A673 (cell line): Measurements from ENCODE around the gene LTBP2. TPM values are rescaled to one million over a fixed set of nuclear protein-coding genes. Genes with fewer than 3 reads are reported as not detected.

Experiments used
- BruUV-seq: library from RNA; stranded (reverse); fragments of 400-500 nt; replicated peaks from 2 replicates; lab custom pipeline; 2021; lab: Mats Ljungman, UMichigan
- CTCF ChIA-PET: fragments of 300-600 bp; sonication (Branson Sonifier 250); formaldehyde crosslinking; loops from one replicate; lab custom pipeline; 2022; ENCODE audit warnings: antibody characterized with exemption; lab: Charles Lee
- POLR2A ChIA-PET: fragments of 300-600 bp; sonication (Branson Sonifier 250); formaldehyde crosslinking; loops from one replicate; lab custom pipeline; 2022; ENCODE audit warnings: antibody characterized with exemption; ENCODE audit not compliant: low non-redundant PET; lab: Charles Lee
- DNase-seq: peaks from one replicate; pipeline ENCODE4 v3.0.0-alpha.2; 2015; ENCODE audit warnings: low spot score
- H3K27ac ChIP-seq: fragments of 200-600 bp; sonication (generic); 2 replicates; pipeline ENCODE4 v1.5.1; 2016; ENCODE audit warnings: mixed run types, low read depth, mild to moderate bottlenecking, mixed read lengths, antibody characterized with exemption, low read length; ENCODE audit not compliant: poor library complexity, severe bottlenecking
- H3K27me3 ChIP-seq: fragments of 200-600 bp; sonication (generic); replicated peaks from 2 replicates; pipeline ENCODE4 v1.6.1; 2017; ENCODE audit warnings: mixed run types, low read depth, mild to moderate bottlenecking, mixed read lengths, antibody characterized with exemption, low read length; ENCODE audit not compliant: insufficient read depth, poor library complexity
- H3K36me3 ChIP-seq: fragments of 200-600 bp; sonication (generic); 2 replicates; pipeline ENCODE4 v1.6.1; 2016; ENCODE audit warnings: mixed run types, mild to moderate bottlenecking, mixed read lengths, antibody characterized with exemption, low read length; ENCODE audit not compliant: insufficient read depth, poor library complexity, severe bottlenecking
- H3K4me1 ChIP-seq: fragments of 200-600 bp; sonication (generic); 2 replicates; pipeline ENCODE4 v1.6.1; 2017; ENCODE audit warnings: mixed run types, mild to moderate bottlenecking, mixed read lengths, antibody characterized with exemption, low read length; ENCODE audit not compliant: insufficient read depth, poor library complexity, severe bottlenecking
- H3K4me3 ChIP-seq: fragments of 200-600 bp; sonication (generic); 2 replicates; pipeline ENCODE4 v1.5.1; 2016; ENCODE audit warnings: low read depth, mixed run types, mild to moderate bottlenecking, mixed read lengths, low read length; ENCODE audit not compliant: poor library complexity, severe bottlenecking
- H3K9me3 ChIP-seq: fragments of 200-600 bp; sonication (generic); 2 replicates; pipeline ENCODE4 v1.6.1; 2016; ENCODE audit warnings: mixed run types, low read depth, mild to moderate bottlenecking, mixed read lengths, antibody characterized with exemption, low read length; ENCODE audit not compliant: poor library complexity, severe bottlenecking
- EZH2 ChIP-seq: fragments of 200-600 bp; sonication (generic); IDR thresholded peaks from 2 replicates; pipeline ENCODE4 v1.6.1; 2017; ENCODE audit warnings: borderline replicate concordance, low read depth, mild to moderate bottlenecking, mixed read lengths, antibody characterized with exemption, low read length; ENCODE audit not compliant: poor library complexity, severe bottlenecking
- intact Hi-C: fragments of 100-400 bp; cut with micrococcal nuclease; formaldehyde crosslinking; loops from one replicate; pipeline ENCODE4 v1.10.0; 2022; ENCODE audit not compliant: unreplicated experiment
- total RNA-seq: library from RNA; stranded (reverse); gene quantifications from 2 replicates; pipeline ENCODE4 v1.2.3, GENCODE V29; 2021
- TF ChIP-seq, protein P1 (sequence below): fragments of 300-800, 200-600 bp; sonication (generic); conservative IDR thresholded peaks from 2 replicates; pipeline ENCODE4 v1.5.1; 2017; ENCODE audit warnings: low read depth, mild to moderate bottlenecking, antibody characterized with exemption, low read length, moderate library complexity, mixed read lengths

LTBP2 gene
- total RNA-seq, 1 experiment from 2014 or later = 0.26 TPM

DNA sequence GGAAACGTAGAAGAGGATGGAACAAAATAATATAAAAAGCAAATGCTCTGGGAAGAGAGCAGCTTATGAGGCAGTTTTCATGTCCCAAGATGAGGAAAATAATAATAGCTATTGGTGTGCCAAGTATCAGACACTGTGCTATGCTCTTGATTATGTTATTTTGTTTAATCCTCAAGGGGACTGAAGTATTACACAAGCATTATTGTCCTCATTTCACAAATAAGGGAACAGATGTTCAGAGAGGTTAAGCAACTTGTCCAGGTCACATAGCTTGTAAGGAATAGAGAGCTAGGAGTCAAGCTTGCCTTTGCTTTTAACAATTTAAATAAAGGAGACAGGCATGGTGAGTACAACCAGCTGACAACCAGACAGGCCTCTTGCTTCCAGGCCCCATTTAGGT, 26.9 kb upstream of the LTBP2 start:
- Histone ChIP-seq H3K36me3 (no peaks in the 10 kb centered on the region), H3K27me3 (no peaks in the 10 kb centered on the region), H3K4me3 (no peak overlapping the region), H3K4me1 (no peaks in the 10 kb centered on the region), H3K9me3 (no peaks in the 10 kb centered on the region), H3K27ac (no peak overlapping the region)
- no peak for DNase-seq
- TF ChIP-seq, protein P1, sequence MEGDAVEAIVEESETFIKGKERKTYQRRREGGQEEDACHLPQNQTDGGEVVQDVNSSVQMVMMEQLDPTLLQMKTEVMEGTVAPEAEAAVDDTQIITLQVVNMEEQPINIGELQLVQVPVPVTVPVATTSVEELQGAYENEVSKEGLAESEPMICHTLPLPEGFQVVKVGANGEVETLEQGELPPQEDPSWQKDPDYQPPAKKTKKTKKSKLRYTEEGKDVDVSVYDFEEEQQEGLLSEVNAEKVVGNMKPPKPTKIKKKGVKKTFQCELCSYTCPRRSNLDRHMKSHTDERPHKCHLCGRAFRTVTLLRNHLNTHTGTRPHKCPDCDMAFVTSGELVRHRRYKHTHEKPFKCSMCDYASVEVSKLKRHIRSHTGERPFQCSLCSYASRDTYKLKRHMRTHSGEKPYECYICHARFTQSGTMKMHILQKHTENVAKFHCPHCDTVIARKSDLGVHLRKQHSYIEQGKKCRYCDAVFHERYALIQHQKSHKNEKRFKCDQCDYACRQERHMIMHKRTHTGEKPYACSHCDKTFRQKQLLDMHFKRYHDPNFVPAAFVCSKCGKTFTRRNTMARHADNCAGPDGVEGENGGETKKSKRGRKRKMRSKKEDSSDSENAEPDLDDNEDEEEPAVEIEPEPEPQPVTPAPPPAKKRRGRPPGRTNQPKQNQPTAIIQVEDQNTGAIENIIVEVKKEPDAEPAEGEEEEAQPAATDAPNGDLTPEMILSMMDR = no peak
- no peak for TF ChIP-seq EZH2
- intact Hi-C loops = no loop called here
- no TSS peak for BruUV-seq
- CTCF ChIA-PET = no interaction called here
- POLR2A ChIA-PET = no interaction called here

DNA sequence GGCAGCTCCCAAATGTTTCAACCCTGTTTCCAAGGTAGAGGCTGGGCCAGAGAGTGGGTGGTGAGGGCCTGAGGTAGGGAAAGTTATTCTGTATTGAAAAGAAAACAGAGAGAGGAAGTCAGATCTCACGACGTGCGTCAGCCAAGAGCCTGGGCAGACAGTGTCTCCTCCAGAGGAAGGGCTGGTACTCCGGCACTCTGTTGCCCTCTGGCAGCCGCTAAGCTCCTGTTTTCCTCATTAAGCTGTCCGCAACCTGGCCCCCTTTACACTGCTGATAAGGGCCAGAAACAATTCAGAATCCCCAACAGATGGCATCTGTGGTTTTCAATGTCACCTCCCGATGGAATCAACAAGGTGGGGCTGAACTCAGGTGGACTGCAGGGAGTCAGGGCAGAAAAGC, 26.0 kb upstream of the LTBP2 start:
- no peak overlapping the region for H3K27ac ChIP-seq
- H3K4me3 ChIP-seq = no peak overlapping the region
- TF ChIP-seq, protein P1 = no peak
- no peak for TF ChIP-seq EZH2
- POLR2A ChIA-PET = no interaction called here
- intact Hi-C loops = no loop called here
- H3K4me1 ChIP-seq = no peaks in the 10 kb centered on the region
- CTCF ChIA-PET = no interaction called here
- BruUV-seq = no TSS peak
- H3K27me3 ChIP-seq = no peaks in the 10 kb centered on the region
- H3K9me3 ChIP-seq = no peaks in the 10 kb centered on the region
- no peaks in the 10 kb centered on the region for H3K36me3 ChIP-seq
- DNase-seq = no peak

DNA sequence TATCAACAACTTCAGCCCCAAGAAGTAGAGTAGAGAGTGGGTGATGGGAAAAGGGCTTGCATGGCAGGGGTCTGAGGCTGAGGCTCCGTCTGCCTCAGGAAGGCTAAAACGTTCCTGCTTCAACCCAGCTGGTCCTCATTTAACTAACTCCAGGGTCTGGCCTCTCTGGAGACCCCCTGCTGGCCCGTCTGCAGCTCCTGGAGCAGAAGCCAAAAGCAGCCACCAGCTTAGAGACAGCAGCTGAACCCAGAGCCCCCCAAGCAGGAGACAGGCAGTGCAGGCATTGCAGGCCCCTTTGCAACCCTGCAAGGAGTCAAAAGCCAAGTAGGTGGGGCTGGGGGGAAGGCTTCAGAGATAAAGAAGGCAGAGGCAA, 25.1 kb upstream of the LTBP2 start:
- DNase-seq = no peak
- Histone ChIP-seq H3K4me3 (no peak overlapping the region), H3K27me3 (no peaks in the 10 kb centered on the region), H3K36me3 (no peaks in the 10 kb centered on the region), H3K27ac (no peak overlapping the region), H3K9me3 (no peaks in the 10 kb centered on the region), H3K4me1 (no peaks in the 10 kb centered on the region)
- no TSS peak for BruUV-seq
- TF ChIP-seq EZH2 = no peak
- TF ChIP-seq, protein P1 = no peak
- ChIA-PET POLR2A (no interaction called here), CTCF (no interaction called here)
- intact Hi-C loops = no loop called here
